ENCODE measurements around the gene PARD6B.

The PARD6B gene

GRCh38 chr20:50724112-50724725 lies 7.2 kb upstream of the PARD6B start:
- DNase-seq (ENCODE audit: low read depth), result no peak

DNA sequence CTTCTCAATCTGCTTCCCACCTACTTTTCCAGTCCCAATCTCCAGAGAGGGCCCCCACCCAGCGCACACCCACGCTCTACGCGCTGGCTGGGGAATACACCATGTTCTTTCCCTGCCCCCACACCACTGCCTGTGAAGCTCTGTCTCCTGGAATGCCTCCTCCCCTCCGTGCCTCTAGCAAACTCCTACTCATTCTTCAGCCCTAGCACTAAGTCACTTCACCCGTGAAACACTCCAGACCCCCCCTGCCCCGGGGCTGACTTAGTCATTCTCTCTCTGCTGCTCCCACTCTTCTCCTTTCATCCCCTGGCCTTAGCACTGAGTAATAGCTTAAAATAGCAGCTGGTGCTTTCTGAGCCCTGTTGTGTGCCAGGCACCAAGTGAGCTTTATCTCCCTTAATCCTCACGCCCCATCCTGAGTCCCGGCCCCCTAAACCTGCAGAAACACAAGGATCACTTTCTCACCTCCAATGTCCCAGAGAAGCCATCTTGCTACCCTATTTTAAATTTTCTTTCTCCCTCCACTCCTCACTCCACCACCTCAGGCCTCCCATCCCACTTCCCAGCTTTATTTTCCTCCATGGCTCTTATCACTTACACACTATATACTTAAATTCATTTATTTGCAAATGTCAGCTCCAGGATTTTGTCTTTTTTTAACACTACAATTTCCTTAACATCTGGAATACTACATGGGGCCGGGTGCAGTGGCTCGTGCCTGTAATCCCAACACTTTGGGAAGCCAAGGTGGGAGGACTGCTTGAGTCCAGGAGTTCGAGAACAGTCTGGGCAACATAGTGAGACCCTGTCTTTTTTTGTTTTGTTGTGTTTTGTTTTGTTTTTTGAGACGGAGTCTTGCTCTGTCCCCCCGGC lies 6.3 kb upstream of the PARD6B start:
- no peak for DNase-seq (ENCODE audit: low read depth)

DNA sequence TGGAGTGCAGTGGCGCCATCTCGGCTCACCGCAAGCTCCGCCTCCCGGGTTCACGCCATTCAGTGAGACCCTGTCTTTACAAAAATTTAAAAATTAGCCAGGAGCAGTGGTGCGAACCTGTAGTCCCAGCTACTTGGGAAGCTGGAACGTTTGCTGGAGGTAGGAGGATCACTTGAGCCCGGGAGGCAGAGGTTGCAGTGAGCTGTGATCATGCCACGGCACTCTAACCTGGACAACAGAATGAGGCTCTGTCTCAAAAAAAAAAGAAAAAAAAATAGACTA lies 5.7 kb upstream of the PARD6B start:
- no peak for DNase-seq (ENCODE audit: low read depth)

DNA sequence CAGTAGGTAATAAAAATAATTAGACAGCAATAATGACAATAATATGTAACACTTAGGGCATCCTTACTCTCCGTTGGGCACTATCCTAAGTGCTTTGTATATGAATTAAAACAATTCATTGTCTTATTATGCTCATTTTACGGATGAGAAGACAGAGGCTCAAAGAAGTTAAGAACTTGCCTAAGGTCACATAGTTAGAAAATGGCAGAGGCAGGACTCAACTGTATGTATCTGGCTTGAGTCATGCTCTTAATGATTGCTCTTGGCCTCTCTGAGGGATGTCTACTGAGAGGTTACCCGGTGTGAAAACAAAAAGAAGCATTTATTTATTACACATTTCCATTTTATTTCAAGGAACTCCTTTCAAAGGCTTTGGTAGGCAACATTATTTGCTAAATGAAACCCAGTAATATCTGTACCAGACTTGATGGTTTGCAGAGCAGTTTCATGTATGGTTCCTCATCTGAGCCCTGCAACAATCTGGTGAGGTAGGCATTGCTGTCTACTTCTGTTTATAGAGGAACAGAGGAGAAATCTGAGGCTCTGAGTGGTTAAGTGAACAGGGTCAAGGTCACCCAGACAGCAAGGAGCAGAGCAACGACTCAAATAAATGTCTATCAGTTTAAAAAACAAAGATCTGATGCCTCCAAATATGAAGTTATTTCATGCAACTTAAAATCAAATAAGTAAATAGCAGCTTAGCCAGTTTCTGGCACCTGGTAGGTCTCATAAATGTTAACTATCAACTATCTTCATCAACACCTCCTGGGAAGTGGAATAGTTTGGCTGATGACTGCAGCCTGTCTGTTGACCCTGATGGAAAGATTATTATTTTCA lies 4.2 kb upstream of the PARD6B start:
- no peak for DNase-seq (ENCODE audit: low read depth)

GRCh38 chr20:50727792-50728485 lies 3.4 kb upstream of the PARD6B start:
- no peak for DNase-seq (ENCODE audit: low read depth)

DNA sequence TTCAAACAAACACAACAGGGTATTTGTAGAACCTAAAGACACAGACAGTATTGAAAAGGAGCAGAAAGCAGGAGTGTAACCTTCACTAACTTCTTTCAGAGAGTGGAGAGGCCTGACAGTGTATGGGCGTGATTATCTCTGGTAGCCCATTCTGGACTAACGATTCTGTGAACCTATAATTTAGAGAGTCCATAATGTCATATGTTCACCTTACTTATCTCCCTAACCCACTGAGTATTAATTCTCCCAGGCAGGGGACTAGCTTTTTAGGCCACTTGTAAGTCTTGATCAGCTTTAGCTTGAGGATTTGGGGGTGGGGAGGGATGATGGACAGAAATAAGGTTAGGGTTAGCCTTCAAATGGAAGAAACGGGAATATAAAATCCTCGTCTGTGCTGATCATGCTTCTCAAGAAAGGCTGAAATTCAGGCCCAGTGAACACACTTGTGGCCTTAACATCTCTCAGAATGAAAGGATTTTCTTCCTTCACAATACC lies 2.8 kb upstream of the PARD6B start:
- DNase-seq (ENCODE audit: low read depth), result no peak

DNA sequence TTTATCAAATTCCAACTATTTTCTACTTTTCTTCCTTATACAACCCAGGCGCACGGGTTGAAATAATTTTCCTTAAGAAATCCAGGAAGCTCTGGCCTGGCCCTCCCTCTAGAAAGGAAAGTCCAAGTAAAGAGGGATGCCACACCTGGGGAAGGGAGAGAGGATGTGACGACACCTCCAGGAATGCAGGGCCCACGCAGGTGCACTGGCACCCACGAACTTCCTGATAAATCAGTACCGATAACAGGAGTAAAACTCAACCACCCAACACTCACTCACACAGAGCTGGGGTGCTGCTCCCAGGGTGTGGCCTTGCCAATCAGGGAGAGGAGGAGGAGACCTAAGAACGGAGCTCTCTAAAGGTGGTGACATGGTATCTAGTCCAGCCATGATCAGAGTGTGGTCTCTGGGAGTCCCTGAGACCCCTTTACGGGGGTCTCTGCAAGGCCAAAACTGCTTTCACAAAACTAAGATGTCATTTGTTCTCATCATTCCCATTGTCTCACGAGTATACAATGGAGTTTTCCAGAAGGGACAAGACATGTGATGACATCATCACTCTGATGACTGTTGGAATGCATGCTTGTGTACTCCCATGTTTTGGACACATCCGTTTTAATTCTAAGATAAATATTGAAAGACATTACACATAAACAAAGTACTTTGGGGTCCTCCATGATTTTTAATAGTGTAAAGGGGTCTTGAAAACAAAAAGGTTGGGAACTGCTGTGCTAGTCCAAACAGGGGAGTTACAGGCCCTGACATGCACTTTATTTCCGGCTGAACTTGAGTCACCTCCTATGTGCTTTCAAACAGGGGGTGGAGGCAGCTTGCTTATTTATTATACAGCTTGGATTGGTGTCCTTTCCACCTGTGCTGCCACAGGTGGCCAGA lies 2.2 kb upstream of the PARD6B start:
- no peak for DNase-seq (ENCODE audit: low read depth)

DNA sequence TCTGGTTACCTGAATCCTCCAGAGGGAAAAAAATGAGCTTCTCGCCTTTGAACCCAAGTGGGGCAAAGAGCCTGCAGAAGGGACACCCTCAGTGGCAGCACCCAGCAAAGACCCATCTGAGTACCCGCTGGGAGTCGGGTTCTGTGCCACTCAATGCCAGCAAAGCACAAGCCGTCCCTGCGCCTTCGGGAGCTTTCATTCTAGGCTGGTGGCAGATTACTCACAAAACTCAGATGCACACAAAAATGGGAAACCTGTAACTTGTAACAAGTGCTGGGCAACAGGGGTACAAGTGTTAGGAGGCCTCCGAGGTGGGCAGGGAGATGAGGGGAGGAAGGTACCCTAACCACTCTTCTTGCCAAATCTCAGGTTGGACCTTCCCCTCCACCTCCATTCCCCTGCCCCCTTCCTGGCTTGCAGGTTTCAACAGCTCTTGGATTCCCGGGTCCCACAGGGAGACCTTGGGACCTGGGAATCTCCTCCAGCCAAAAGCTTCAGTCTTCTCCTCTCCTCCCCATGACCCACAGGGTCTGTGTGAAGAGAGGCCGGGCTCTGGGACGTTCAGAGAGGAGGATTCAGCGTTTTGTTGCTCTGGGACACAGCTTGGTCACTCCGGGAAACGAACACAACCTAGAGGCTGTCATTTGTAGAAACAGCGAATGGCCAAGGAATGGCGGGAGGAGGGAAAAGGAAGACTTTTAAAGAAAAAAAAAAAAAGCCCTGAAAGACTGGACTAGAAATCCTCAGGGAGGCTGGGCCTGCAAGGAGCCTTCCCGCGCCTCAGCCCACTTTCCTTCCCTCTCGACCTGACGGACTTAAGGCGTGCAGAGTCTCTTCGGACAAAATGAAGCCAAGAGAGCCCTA lies 1.2 kb upstream of the PARD6B start:
- no peak for DNase-seq (ENCODE audit: low read depth)

DNA sequence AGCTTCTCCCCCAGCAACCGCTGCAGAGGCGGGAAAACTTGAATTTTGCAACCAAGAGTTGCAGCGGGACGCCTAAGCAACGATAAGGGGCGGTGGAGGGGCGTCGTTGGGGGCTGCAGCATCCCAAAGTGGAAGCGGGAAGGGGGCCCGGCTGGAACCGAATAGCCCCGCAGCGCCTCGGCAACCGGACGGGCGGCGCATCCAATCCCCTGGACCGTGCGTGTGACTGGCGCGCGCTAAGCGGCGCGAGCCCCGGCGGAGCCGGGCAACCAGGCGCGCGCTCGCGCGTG lies 670 bp upstream of the PARD6B start:
- DNase-seq (ENCODE audit: low read depth), result no peak

- DNase-seq (ENCODE audit: low read depth), result no peak
Measured at GRCh38 chr20:50731930-50732690, 730 bp downstream of the PARD6B start.

DNA sequence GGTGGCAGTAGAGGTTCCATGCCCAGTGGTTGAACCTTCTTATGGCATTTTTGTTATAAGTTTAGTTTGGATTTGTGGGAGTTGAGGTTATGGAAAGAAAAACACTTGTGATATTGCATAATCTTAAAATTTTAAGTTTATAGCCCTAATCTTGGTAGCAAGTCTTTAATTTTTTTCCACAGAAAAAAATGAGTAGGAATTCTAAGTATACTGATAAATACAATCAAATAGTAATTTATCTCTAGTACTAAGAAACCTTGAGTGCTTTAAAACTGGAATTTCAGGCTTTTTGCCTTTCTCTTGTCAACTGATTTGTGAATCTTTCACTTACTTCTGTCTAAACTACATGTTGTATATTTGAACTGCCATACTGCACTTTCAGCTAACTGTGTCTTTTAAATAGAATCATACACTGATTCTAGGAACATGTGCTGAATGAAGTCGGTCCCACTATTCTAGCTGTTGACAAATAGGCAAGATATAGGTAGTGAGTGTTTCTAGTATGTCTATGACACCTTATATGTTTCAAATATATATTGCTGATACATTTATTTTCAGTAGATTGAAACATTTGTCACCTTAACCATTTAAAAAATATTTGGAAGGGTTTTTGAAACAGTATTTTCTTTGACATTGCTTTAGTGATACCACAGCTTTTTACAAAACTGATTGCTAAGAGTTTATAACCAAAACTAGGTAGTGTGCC lies 2.4 kb downstream of the PARD6B start:
- no peak for DNase-seq (ENCODE audit: low read depth)

DNA sequence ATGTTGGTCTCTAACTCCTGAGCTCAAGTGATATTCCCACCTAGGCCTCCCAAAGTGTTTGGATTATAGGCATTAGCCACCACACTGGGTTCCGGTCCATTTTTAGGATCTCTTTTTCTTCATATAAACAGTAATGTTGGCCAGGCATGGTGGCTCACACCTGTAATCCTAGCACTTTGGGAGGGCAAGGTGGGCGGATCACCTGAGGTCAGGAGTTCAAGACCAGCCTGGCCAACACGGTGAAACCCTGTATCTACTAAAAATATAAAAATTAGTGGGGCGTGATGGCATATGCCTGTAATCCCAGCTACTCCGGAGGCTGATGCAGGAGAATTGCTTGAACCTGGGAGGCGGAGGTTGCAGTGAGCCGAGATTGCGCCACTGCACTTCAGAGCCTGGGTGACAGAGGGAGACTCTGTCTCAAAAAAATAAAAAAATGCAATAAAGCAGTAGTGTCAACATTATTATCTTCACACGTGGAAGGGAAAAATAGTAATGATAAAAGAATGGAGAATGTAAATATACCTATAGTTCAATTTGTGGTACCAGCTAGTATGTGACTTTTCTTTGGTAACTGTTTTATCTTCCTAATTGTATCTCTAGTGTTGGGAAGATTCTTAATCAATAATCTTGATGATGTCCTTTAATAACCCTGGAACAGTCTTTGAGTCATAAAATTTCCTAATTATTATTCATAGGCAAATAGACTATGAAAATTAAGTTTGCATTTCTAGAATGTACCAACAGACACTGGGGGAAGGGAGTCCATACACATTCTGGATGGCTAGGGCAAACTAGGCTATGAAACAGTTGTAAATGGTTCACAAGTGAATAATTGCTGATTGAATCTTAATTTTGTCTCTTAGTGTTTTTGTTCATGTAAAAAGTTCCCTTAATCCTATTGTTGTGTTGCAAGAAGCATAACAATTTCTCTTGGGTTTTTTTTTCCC lies 3.6 kb downstream of the PARD6B start:
- no peak for DNase-seq (ENCODE audit: low read depth)

DNA sequence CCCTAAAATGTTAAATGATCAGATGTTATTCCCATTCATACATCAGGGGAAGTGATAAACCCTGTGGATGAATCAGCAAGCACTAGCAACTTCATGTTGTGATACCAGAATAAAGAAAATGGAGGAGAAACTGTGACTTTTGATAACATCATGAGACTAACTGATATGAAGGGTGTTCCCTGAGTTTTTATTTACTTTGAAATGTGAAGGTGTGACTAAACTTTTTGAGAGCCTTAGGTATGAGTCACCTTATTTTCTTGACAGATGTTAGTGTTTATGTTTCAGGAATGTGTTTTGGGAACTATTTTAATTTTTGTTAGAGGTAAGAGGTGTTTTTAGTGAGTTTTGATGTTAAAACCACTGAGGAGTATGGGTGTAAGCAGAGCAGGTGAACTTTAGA lies 4.4 kb downstream of the PARD6B start:
- DNase-seq (ENCODE audit: low read depth), result no peak

DNA sequence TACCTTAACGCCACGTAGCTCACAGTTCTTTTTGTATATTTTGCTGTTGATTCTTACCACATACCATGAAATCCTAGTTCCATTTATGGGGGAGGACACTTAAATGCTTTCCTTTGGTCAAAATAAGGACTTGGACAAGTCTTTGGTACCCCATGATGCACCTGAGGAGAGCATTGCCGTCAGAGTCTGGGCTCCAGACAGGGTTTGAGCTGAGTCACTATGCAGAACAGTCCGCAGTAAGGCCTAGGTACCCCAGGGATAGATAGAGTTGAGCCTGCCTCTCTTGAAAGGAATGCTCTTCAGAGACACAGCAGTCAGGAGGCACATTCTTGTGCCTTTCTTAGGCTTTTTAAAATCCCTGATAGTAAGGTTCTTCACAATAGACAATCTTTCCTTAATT lies 6.0 kb downstream of the PARD6B start:
- DNase-seq (ENCODE audit: low read depth), result no peak

DNA sequence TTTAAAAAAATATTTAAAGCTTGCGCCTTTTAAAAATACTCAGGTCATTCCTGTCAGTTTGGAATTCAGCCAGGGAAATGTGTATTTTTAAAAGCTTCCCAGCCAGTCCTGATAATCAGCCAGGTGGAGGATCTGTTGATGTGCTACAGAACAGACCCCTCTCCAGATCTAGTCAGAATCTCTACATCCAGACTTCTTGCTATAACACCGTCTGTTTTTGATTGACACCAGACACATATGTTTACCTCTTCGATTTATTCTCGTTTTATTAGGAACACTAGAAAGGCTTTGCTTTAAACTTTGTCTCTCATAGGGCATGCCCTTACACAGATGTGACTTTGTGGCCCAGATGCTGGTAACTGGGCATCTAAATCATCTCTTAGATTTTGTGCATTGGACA lies 11.7 kb downstream of the PARD6B start:
- DNase-seq (ENCODE audit: low read depth), result no peak

- DNase-seq (ENCODE audit: low read depth), result no peak
Measured at GRCh38 chr20:50744143-50744792, 12.9 kb downstream of the PARD6B start.

DNA sequence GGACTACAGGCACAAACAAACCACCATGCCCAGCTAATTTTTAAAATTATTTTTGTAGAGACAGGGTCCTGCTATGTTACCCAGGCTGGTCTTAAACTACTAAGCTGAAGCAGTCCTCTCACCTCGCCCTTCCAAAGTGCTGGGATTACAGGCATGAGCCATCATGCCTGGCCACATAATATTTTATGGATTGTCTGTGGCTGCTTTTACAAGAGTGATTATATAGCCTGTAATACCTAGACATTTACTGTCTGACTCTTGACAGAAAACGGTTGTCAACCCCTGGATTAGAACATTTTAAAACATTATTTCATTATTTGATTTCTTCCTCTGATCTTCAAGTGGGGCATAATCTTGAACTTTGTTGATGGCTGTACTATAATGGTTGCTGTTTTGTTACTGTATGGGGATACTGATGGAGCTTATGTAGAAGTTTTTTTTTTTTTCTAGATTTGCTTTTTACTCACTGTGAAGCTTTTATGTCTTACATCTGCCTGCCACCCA lies 14.3 kb downstream of the PARD6B start:
- no peak for DNase-seq (ENCODE audit: low read depth)
